ENCODE data around the gene HOXB5. TPM values are rescaled to one million over a fixed set of nuclear protein-coding genes. Genes with fewer than 3 reads are reported as not detected.

HOXB5 gene
- total and polyA plus RNA-seq, 4 donors: 1.4 to 5.9 (median 3.6) TPM; not detected in 1

DNA sequence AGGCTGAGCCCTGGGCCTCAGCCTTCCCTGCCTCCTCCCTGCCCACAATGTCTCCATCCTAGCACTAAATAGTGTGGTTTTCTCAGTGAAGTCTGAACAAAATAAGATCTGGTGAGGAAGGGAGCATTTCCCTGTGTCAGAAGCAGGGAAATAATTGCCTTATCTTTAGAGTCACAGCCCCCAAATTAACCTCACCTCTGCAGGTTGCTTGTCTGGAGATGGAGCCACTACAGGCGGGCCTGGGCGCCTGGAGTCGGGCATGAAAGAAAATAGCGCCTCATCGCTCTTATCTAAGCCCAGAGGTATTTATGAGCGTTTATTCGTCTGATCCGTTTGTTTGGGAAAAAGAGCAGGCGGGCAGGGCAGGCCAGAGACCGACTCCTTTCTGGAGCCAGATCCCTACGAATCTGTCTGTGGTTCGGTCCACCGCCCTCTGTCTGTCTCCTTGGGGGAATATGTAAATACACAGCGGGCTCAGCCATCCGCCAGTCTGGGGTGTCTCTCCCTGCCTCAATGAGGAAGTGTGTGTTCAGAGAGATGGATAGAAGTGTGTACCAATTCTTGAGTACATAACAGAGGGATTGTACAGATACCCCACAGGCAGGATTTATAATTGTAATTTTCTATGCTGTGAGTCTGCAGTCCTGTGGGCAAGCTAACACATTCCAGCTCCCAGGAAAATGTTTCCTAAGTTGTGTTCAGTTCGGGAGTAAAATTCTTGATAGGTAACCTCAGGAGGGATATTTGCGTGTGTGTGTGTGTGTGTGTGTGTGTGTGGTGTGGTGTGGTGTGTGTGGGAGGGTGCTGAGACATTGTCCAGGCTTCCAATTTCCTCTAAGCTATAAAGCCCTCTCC is 6.9 kb upstream of the HOXB5 start:
- Histone ChIP-seq H3K27me3 (ENCODE audit: control insufficient read depth in 1 of 2, insufficient read depth in 2 of 2, low read length in 1 of 2) (no peaks in the 10 kb centered on the region), H3K9me3 (ENCODE audit: control insufficient read depth, low read length) (no peaks in the 10 kb centered on the region), H3K4me3 (ENCODE audit: low read length in 2 of 2) (no peak overlapping the region), H3K27ac (ENCODE audit: low read depth in 1 of 2, low read length in 2 of 2) (no peak overlapping the region), H3K4me1 (ENCODE audit: control insufficient read depth in 1 of 2, insufficient read depth in 2 of 2, low read length in 2 of 2) (no peaks in the 10 kb centered on the region), H3K36me3 (ENCODE audit: control insufficient read depth in 1 of 2, insufficient read depth in 2 of 2, low read length in 1 of 2) (no peaks in the 10 kb centered on the region)
- intact Hi-C loops (cut with DNase I): no loop called here
- WGBS, 2 donors: 75 to 89% methylated on average over 17 of the region's 17 CpGs
- DNase-seq (no peak), ATAC-seq (ENCODE audit: low FRiP score) (no peak)

GRCh38 chr17:48599354-48599753 is 5.8 kb upstream of the HOXB5 start:
- Histone ChIP-seq H3K27me3 (ENCODE audit: control insufficient read depth in 1 of 2, insufficient read depth in 2 of 2, low read length in 1 of 2) (no peaks in the 10 kb centered on the region), H3K4me1 (ENCODE audit: control insufficient read depth in 1 of 2, insufficient read depth in 2 of 2, low read length in 2 of 2) (no peaks in the 10 kb centered on the region), H3K9me3 (ENCODE audit: control insufficient read depth, low read length) (no peaks in the 10 kb centered on the region), H3K27ac (ENCODE audit: low read depth in 1 of 2, low read length in 2 of 2) (no peak overlapping the region), H3K4me3 (ENCODE audit: low read length in 2 of 2) (no peak overlapping the region), H3K36me3 (ENCODE audit: control insufficient read depth in 1 of 2, insufficient read depth in 2 of 2, low read length in 1 of 2) (no peaks in the 10 kb centered on the region)
- intact Hi-C loops (cut with DNase I): loop anchor here (5.0 to 10.0 kb wide), 2 partner anchors 262 to 575 kb away; no protein-coding TSS in a partner anchor
- DNase-seq (no peak), ATAC-seq (ENCODE audit: low FRiP score) (no peak)
- WGBS, 2 donors: 85 to 95% methylated on average over 5 of the region's 5 CpGs

DNA sequence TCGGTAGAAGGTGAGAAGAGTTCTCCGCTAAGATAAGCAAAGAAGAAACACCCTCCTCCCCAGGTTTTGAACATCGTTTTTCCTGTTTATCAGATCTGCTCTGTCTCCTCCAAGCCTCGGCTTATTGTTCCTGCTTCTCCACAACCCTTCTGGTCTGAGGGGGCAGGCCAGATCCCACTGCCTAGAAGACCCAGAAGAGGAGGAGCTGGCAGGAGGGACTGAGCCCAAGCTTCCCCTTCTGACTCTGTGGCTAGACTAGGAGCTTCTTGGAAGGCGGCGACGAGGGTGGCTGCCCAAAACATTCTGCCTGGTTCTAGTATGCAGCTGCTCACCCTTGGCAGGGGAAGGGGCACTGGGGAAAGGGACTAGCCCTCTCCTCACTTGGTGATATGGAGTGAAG is 5.2 kb upstream of the HOXB5 start:
- WGBS, 2 donors: 63 to 77% methylated on average over 7 of the region's 7 CpGs
- intact Hi-C loops (cut with DNase I): loop anchor here (5.0 to 10.0 kb wide), 2 partner anchors 261 to 574 kb away; no protein-coding TSS in a partner anchor
- H3K9me3 ChIP-seq (ENCODE audit: control insufficient read depth, low read length): no peaks in the 10 kb centered on the region
- H3K27me3 ChIP-seq (ENCODE audit: control insufficient read depth in 1 of 2, insufficient read depth in 2 of 2, low read length in 1 of 2): no peaks in the 10 kb centered on the region
- no peak for ATAC-seq (ENCODE audit: low FRiP score)
- no peak overlapping the region for H3K27ac ChIP-seq (ENCODE audit: low read depth in 1 of 2, low read length in 2 of 2)
- no peaks in the 10 kb centered on the region for H3K4me1 ChIP-seq (ENCODE audit: control insufficient read depth in 1 of 2, insufficient read depth in 2 of 2, low read length in 2 of 2)
- no peak overlapping the region for H3K4me3 ChIP-seq (ENCODE audit: low read length in 2 of 2)
- no peaks in the 10 kb centered on the region for H3K36me3 ChIP-seq (ENCODE audit: control insufficient read depth in 1 of 2, insufficient read depth in 2 of 2, low read length in 1 of 2)
- no peak for DNase-seq

DNA sequence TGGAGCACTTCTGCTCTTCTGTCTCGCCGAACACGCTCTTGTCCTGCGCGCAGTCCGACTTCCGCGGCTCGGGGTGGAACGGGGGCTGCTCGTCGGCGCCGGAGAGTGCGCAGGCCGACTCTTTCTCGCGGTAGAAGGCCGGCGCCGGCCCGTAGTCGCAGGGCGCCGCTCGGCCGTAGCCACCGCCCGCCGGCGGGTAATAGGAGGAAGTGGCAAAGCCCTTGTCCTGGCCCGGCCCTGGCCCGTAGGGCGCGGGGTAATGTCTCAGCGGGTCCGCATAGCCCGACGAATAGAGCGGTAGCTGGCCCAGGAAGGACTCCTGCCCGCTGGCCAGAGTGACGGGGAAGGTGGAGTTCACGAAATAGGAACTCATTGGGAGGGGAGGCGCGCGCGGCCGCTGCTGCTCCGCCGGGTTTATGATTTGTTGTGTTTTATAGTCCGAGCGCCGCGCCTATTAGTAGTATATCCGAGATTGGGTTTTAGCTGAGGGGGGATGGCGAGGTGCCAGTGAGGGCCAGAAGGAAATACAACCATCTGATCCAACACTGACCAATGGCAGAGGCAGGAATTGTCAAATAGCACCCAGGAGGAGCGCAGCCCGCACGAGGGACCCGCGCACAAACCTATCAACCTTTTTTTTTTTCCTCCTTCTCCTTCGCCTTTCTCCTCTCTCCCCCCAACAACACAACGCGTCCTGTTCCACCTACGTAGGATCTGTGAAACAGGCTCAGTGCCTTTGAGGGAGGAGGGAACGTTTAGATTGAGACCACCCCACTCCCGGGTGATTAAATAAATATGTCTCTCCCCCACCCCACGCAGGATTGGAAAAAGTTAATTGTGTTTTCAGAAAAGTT is 4.4 kb upstream of the HOXB5 start:
- H3K36me3 ChIP-seq (ENCODE audit: control insufficient read depth in 1 of 2, insufficient read depth in 2 of 2, low read length in 1 of 2): no peaks in the 10 kb centered on the region
- DNase-seq (peak; percentile 82 to 90), ATAC-seq (ENCODE audit: low FRiP score) (peak; percentile 55)
- intact Hi-C loops (cut with DNase I): loop anchor here (5.0 to 10.0 kb wide), 2 partner anchors 261 to 573 kb away; no protein-coding TSS in a partner anchor
- WGBS, 2 donors: 1 to 2% methylated on average over 66 to 68 of the region's 68 CpGs
- peak overlapping the region in 1 of 2 donors; percentile 54 for H3K4me3 ChIP-seq (ENCODE audit: low read length in 2 of 2)
- H3K27ac ChIP-seq (ENCODE audit: low read depth in 1 of 2, low read length in 2 of 2): no peak overlapping the region
- no peaks in the 10 kb centered on the region for H3K9me3 ChIP-seq (ENCODE audit: control insufficient read depth, low read length)
- no peaks in the 10 kb centered on the region for H3K4me1 ChIP-seq (ENCODE audit: control insufficient read depth in 1 of 2, insufficient read depth in 2 of 2, low read length in 2 of 2)
- H3K27me3 ChIP-seq (ENCODE audit: control insufficient read depth in 1 of 2, insufficient read depth in 2 of 2, low read length in 1 of 2): no peaks in the 10 kb centered on the region

- H3K27ac ChIP-seq (ENCODE audit: low read depth in 1 of 2, low read length in 2 of 2): no peak overlapping the region
- H3K9me3 ChIP-seq (ENCODE audit: control insufficient read depth, low read length): no peaks in the 10 kb centered on the region
- 3 to 6% methylated on average over 16 of the region's 16 CpGs for WGBS, 2 donors
- intact Hi-C loops (cut with DNase I): loop anchor here (5.0 to 10.0 kb wide), 2 partner anchors 260 to 573 kb away; no protein-coding TSS in a partner anchor
- DNase-seq: no peak
- no peaks in the 10 kb centered on the region for H3K27me3 ChIP-seq (ENCODE audit: control insufficient read depth in 1 of 2, insufficient read depth in 2 of 2, low read length in 1 of 2)
- H3K4me1 ChIP-seq (ENCODE audit: control insufficient read depth in 1 of 2, insufficient read depth in 2 of 2, low read length in 2 of 2): no peaks in the 10 kb centered on the region
- no peak for ATAC-seq (ENCODE audit: low FRiP score)
- no peaks in the 10 kb centered on the region for H3K36me3 ChIP-seq (ENCODE audit: control insufficient read depth in 1 of 2, insufficient read depth in 2 of 2, low read length in 1 of 2)
- H3K4me3 ChIP-seq (ENCODE audit: low read length in 2 of 2): peak overlapping the region in 1 of 2 donors; percentile 54
Observed at GRCh38 chr17:48597528-48597777, 3.9 kb upstream of the HOXB5 start.

- Histone ChIP-seq H3K4me3 (ENCODE audit: low read length in 2 of 2) (peak overlapping the region in 1 of 2 donors; percentile 54), H3K27me3 (ENCODE audit: control insufficient read depth in 1 of 2, insufficient read depth in 2 of 2, low read length in 1 of 2) (no peaks in the 10 kb centered on the region), H3K9me3 (ENCODE audit: control insufficient read depth, low read length) (no peaks in the 10 kb centered on the region), H3K4me1 (ENCODE audit: control insufficient read depth in 1 of 2, insufficient read depth in 2 of 2, low read length in 2 of 2) (no peaks in the 10 kb centered on the region), H3K36me3 (ENCODE audit: control insufficient read depth in 1 of 2, insufficient read depth in 2 of 2, low read length in 1 of 2) (no peaks in the 10 kb centered on the region), H3K27ac (ENCODE audit: low read depth in 1 of 2, low read length in 2 of 2) (no peak overlapping the region)
- intact Hi-C loops (cut with DNase I): loop anchor here (5.0 to 10.0 kb wide), 2 partner anchors 260 to 572 kb away; no protein-coding TSS in a partner anchor
- 54 to 81% methylated on average over 22 to 26 of the region's 26 CpGs for WGBS, 2 donors
- ATAC-seq (ENCODE audit: low FRiP score): no peak
- no peak for DNase-seq
Observed at GRCh38 chr17:48596735-48597527, 3.4 kb upstream of the HOXB5 start.

GRCh38 chr17:48596000-48596734 is 2.6 kb upstream of the HOXB5 start:
- Histone ChIP-seq H3K27me3 (ENCODE audit: control insufficient read depth in 1 of 2, insufficient read depth in 2 of 2, low read length in 1 of 2) (no peaks in the 10 kb centered on the region), H3K36me3 (ENCODE audit: control insufficient read depth in 1 of 2, insufficient read depth in 2 of 2, low read length in 1 of 2) (no peaks in the 10 kb centered on the region), H3K9me3 (ENCODE audit: control insufficient read depth, low read length) (no peaks in the 10 kb centered on the region), H3K27ac (ENCODE audit: low read depth in 1 of 2, low read length in 2 of 2) (no peak overlapping the region), H3K4me1 (ENCODE audit: control insufficient read depth in 1 of 2, insufficient read depth in 2 of 2, low read length in 2 of 2) (no peaks in the 10 kb centered on the region), H3K4me3 (ENCODE audit: low read length in 2 of 2) (no peak overlapping the region)
- ATAC-seq (ENCODE audit: low FRiP score) (no peak), DNase-seq (no peak)
- intact Hi-C loops (cut with DNase I): loop anchor here (2.0 to 10.0 kb wide), 3 partner anchors 103 to 571 kb away; no protein-coding TSS in a partner anchor
- 62 to 89% methylated on average over 53 to 54 of the region's 54 CpGs for WGBS, 2 donors

All from aorta (tissue), 5 donors.